Lower leg skin (tissue), 4 donors: ENCODE measurements around the gene PRR30. TPM values are rescaled to one million over a fixed set of nuclear protein-coding genes. Genes with fewer than 3 reads are reported as not detected.

Experiments used
- DNase-seq, 2 donors: peaks; one replicate each; pipeline ENCODE4 v3.0.0-alpha.2; 2019; ENCODE audit warnings: low spot score in 2 of 2
- H3K4me3 ChIP-seq: fragments of 200-600 bp; sonication (generic); 2 replicates; pipeline ENCODE4 v1.5.1; 2017; ENCODE audit warnings: mild to moderate bottlenecking, low read depth; ENCODE audit not compliant: poor library complexity, severe bottlenecking
- CTCF ChIP-seq, 3 donors: fragments of 450-650 bp; IDR thresholded peaks; one replicate each; pipeline ENCODE4 v1.5.1; 2016; ENCODE audit warnings: antibody characterized with exemption in 3 of 3, mild to moderate bottlenecking in 3 of 3, moderate library complexity in 2 of 3
- POLR2A ChIP-seq, 2 donors: fragments of 450-650 bp; IDR thresholded peaks; one replicate each; pipeline ENCODE4 v1.6.1; 2016 to 2017; ENCODE audit warnings: antibody characterized with exemption in 2 of 2, mild to moderate bottlenecking in 1 of 2, moderate library complexity in 1 of 2
- WGBS, 2 donors: methylation state at CpG; one replicate each; pipeline ENCODE4 v1.1.5; 2018; 5-methylcytosine and 5-hydroxymethylcytosine counted together
- intact Hi-C: fragments of 100-400 bp; cut with DNase I; formaldehyde crosslinking; loops from one replicate; pipeline ENCODE4 v1.15.0; 2023; ENCODE audit warnings: low total_unique reads
- total RNA-seq, 4 donors: library from RNA; depleted of rRNA; stranded (reverse); fragments of >200 nt; gene quantifications; one replicate each; pipeline ENCODE4 v1.1.0, GENCODE V29; 2016

Gene PRR30
- total RNA-seq: not detected

DNA sequence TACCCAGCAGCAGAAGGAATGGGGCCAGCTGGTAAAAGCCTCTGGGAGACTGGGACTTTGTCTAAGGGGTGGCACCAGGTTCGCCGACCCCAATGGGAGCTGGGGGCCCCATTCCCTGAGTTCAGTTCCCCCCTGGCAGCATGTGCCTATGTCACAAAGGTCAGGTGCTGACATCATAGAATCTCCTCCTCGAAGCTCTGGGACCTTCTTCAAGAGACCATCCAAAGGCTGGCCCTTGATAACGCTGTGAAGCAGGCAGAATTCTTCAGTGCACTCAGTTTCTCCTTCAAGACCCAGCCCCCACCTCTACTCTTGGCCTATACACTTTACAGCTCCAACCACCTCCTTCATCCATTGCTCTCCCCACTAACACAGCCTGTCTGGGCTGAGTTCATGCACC is at the start of gene PRR30:
TSS of gene PRR30 (minus strand) at position 101 of the 400 bp plus-strand sequence. CDS start 1,081 bp downstream, outside the sequence.
- 80 to 90% methylated on average over 4 of the region's 4 CpGs for WGBS, 2 donors
- no peak within 1 kb of the TSS for H3K4me3 ChIP-seq
- intact Hi-C loops: no loop called here
- TF ChIP-seq CTCF (IDR thresholded peaks at IDR 0.05): no peak
- TF ChIP-seq POLR2A (IDR thresholded peaks at IDR 0.05): no peak
- DNase-seq: no peak

DNA sequence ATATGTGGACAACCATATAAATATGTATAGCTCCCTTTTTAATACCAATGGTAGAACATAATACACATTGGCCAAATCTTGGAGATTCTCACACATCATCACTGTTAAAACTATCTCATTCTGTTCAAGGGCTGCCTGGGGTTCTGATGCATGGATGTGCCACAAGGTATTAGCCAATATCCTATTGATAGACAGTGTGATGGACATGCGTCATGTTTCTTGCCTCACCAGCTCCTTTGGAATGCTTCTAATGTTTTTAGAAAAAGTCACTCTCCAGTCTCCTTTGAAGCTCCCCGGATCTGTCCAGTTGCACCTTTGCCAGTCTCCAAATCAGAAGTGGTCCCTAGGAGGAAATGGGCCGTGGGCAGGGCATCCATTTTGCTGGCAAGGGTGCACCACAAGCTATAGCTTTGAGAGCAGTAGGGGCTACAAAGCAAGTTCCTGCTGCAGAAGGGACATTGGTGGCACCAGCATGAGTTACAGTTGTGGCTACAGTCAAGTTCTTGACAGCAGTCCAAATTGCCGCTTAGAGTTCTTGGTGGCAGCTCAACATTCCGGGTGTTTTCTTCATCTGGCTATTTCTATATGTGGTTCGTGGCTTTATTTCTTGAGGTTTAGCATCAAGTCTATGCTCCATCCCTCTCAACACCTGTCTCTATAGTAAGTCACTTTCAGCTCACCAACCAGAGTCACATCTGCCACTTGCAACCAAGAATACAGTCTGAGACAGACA is 47.6 kb upstream of the PRR30 start:
- intact Hi-C loops: no loop called here
- WGBS, 2 donors: 63 to 65% methylated on average over 6 of the region's 6 CpGs
- TF ChIP-seq POLR2A (IDR thresholded peaks at IDR 0.05): no peak
- TF ChIP-seq CTCF (IDR thresholded peaks at IDR 0.05): no peak
- no peak overlapping the region for H3K4me3 ChIP-seq
- DNase-seq: no peak

GRCh38 chr2:27185331-27186026 is 46.3 kb upstream of the PRR30 start:
- intact Hi-C loops: no loop called here
- no peak for TF ChIP-seq POLR2A (IDR thresholded peaks at IDR 0.05)
- TF ChIP-seq CTCF (IDR thresholded peaks at IDR 0.05): no peak
- no peak overlapping the region for H3K4me3 ChIP-seq
- peak; percentile 66 to 89 for DNase-seq
- 39 to 42% methylated on average over 6 of the region's 6 CpGs for WGBS, 2 donors

- intact Hi-C loops: no loop called here
- no peak for TF ChIP-seq CTCF (IDR thresholded peaks at IDR 0.05)
- TF ChIP-seq POLR2A (IDR thresholded peaks at IDR 0.05): no peak
- DNase-seq: peak in 1 of 2 donors; percentile 56
- 56 to 71% methylated on average over 4 of the region's 4 CpGs for WGBS, 2 donors
- no peak overlapping the region for H3K4me3 ChIP-seq
Measured at GRCh38 chr2:27184115-27184514, 44.9 kb upstream of the PRR30 start.

DNA sequence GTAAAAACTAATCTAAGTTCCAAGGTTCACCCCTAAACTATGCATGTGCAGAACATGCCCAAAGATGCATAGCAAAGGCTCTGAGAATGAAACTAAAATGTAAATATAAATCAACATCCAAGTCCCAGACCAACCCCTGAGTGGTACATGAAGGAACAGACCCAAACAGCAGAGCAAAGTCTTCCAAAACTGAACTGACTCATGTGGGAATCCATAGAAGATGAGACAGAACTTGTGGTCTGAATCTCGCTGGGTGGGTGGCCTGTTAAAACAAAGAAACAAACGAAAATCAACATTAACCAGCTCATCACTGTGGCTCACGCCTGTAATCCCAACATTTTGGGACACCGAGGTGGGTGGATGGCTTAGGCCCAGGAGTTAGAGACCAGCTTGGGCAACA is 43.1 kb upstream of the PRR30 start:
- TF ChIP-seq POLR2A (IDR thresholded peaks at IDR 0.05) (no peak), CTCF (IDR thresholded peaks at IDR 0.05) (no peak)
- 69% methylated on average over 4 of the region's 4 CpGs for WGBS, 2 donors
- DNase-seq: peak in 1 of 2 donors; percentile 31
- intact Hi-C loops: no loop called here
- H3K4me3 ChIP-seq: no peak overlapping the region
